IMR-90 (cell line): Measurements from ENCODE around the gene GREB1L. TPM values are rescaled to one million over a fixed set of nuclear protein-coding genes. Genes with fewer than 3 reads are reported as not detected.

Source experiments
- ATAC-seq: fragments of 200-7000 bp; cut with Tn5 transposase; 2 replicates; pipeline ENCODE4 v1.9.1; 2020; ENCODE audit warnings: low read depth, mild to moderate bottlenecking, moderate library complexity
- BruUV-seq: library from RNA; stranded (reverse); fragments of 400-500 nt; replicated peaks from 2 replicates; lab custom pipeline; 2021; lab: Mats Ljungman, UMichigan
- CTCF ChIA-PET: fragments of 300-600 bp; formaldehyde crosslinking; extraction: SDS; loops from one replicate; lab custom pipeline; 2021; ENCODE audit warnings: antibody characterized with exemption; lab: Yijun Ruan, JAX
- POLR2A ChIA-PET: fragments of 300-600 bp; sonication (Branson Sonifier 250); formaldehyde crosslinking; loops from one replicate; lab custom pipeline; 2022; ENCODE audit warnings: antibody characterized with exemption; ENCODE audit not compliant: unreplicated experiment; lab: Charles Lee
- DNase-seq: peaks from one replicate; pipeline ENCODE4 v3.0.0; 2013
- H2AFZ ChIP-seq: replicated peaks from 2 replicates; pipeline ENCODE3; 2013; ENCODE audit warnings: low read length, mild to moderate bottlenecking; ENCODE audit not compliant: poor library complexity
- H2AK5ac ChIP-seq: 2 replicates; pipeline ENCODE4 v1.6.1; 2013; ENCODE audit warnings: low read depth, low read length, inconsistent platforms
- H2AK9ac ChIP-seq: replicated peaks from 2 replicates; pipeline ENCODE3; 2013; ENCODE audit warnings: mild to moderate bottlenecking, low read depth, low read length, moderate library complexity; ENCODE audit not compliant: poor library complexity
- H2BK120ac ChIP-seq: 2 replicates; pipeline ENCODE4 v1.6.1; 2013; ENCODE audit warnings: low read depth, low read length, inconsistent platforms
- H2BK15ac ChIP-seq: 3 replicates; pipeline ENCODE4 v1.6.1; 2013; ENCODE audit warnings: low read depth, low read length, inconsistent platforms
- H2BK20ac ChIP-seq: 2 replicates; pipeline ENCODE4 v1.6.1; 2013; ENCODE audit warnings: low read depth, mild to moderate bottlenecking, inconsistent platforms, low read length, moderate library complexity
- H2BK5ac ChIP-seq: 2 replicates; pipeline ENCODE4 v1.6.1; 2013; ENCODE audit warnings: mild to moderate bottlenecking, low read depth, low read length, inconsistent platforms; ENCODE audit not compliant: poor library complexity, severe bottlenecking
- H3K14ac ChIP-seq: replicated peaks from 2 replicates; pipeline ENCODE4 v1.6.1; 2013; ENCODE audit warnings: low read depth, low read length, inconsistent platforms
- H3K18ac ChIP-seq: 2 replicates; pipeline ENCODE4 v1.6.1; 2013; ENCODE audit warnings: low read depth, low read length, control low read depth
- H3K23ac ChIP-seq: 2 replicates; pipeline ENCODE4 v1.6.1; 2013; ENCODE audit warnings: low read depth, low read length, inconsistent platforms
- H3K27ac ChIP-seq: 2 replicates; pipeline ENCODE4 v1.5.1; 2013; ENCODE audit warnings: mild to moderate bottlenecking, control low read depth, low read length; ENCODE audit not compliant: insufficient read depth
- H3K27me3 ChIP-seq: 2 replicates; pipeline ENCODE4 v1.6.1; 2013; ENCODE audit warnings: low read length; ENCODE audit not compliant: control insufficient read depth, insufficient read depth
- H3K36me3 ChIP-seq: 2 replicates; pipeline ENCODE4 v1.6.1; 2013; ENCODE audit warnings: low read length, mixed read lengths; ENCODE audit not compliant: control insufficient read depth, insufficient read depth
- H3K4ac ChIP-seq: 2 replicates; pipeline ENCODE4 v1.6.1; 2013; ENCODE audit warnings: low read depth, low read length, inconsistent platforms
- H3K4me1 ChIP-seq: 2 replicates; pipeline ENCODE4 v1.6.1; 2013; ENCODE audit warnings: low read length, mixed read lengths; ENCODE audit not compliant: control insufficient read depth, insufficient read depth
- H3K4me2 ChIP-seq: 2 replicates; pipeline ENCODE4 v1.6.1; 2013; ENCODE audit warnings: low read depth, mild to moderate bottlenecking, control low read depth, low read length, moderate library complexity
- H3K4me3 ChIP-seq: 2 replicates; pipeline ENCODE4 v1.5.1; 2013; ENCODE audit warnings: low read depth, mild to moderate bottlenecking, control low read depth, low read length, moderate library complexity; ENCODE audit not compliant: insufficient read depth
- H3K56ac ChIP-seq: 2 replicates; pipeline ENCODE4 v1.6.1; 2013; ENCODE audit warnings: low read length, inconsistent platforms; ENCODE audit not compliant: insufficient read depth; ENCODE audit errors: extremely low read depth
- H3K79me1 ChIP-seq, 2 experiments: 2 replicates each; pipeline ENCODE4 v1.6.1; 2013; ENCODE audit warnings: low read length in 2 of 2, inconsistent platforms in 1 of 2, low read depth in 1 of 2
- H3K9ac ChIP-seq: 2 replicates; pipeline ENCODE4 v1.6.1; 2013; ENCODE audit warnings: low read depth, low read length, control low read depth
- H3K9me1 ChIP-seq: 2 replicates; pipeline ENCODE4 v1.6.1; 2013; ENCODE audit warnings: low read length, inconsistent platforms; ENCODE audit not compliant: insufficient read depth
- H3K9me3 ChIP-seq: 2 replicates; pipeline ENCODE4 v1.6.1; 2013; ENCODE audit warnings: low read length; ENCODE audit not compliant: control insufficient read depth, insufficient read depth
- H4K20me1 ChIP-seq: 2 replicates; pipeline ENCODE4 v1.6.1; 2013; ENCODE audit warnings: low read length, inconsistent platforms; ENCODE audit not compliant: insufficient read depth
- H4K5ac ChIP-seq: 2 replicates; pipeline ENCODE4 v1.6.1; 2013; ENCODE audit warnings: mild to moderate bottlenecking, low read depth, low read length, control low read depth
- H4K8ac ChIP-seq, 2 experiments: 2 replicates each; pipeline ENCODE4 v1.6.1; 2013; ENCODE audit warnings: low read depth in 2 of 2, low read length in 2 of 2, control low read depth in 1 of 2, inconsistent platforms in 1 of 2
- H4K91ac ChIP-seq: 2 replicates; pipeline ENCODE4 v1.6.1; 2013; ENCODE audit warnings: low read depth, low read length, inconsistent platforms; ENCODE audit not compliant: insufficient read depth
- BHLHE40 ChIP-seq: fragments of 150-350 bp; IDR thresholded peaks from 2 replicates; pipeline ENCODE4 v1.6.1; 2016; ENCODE audit warnings: mild to moderate bottlenecking, low read depth, low read length
- CEBPB ChIP-seq: IDR thresholded peaks from 2 replicates; pipeline ENCODE4 v1.6.1; 2012; ENCODE audit warnings: low read depth, low read length, improper control_type of control experiment
- CTCF ChIP-seq: conservative IDR thresholded peaks from 2 replicates; pipeline ENCODE4 v1.5.1; 2012; ENCODE audit warnings: mild to moderate bottlenecking, low read depth, low read length, improper control_type of control experiment
- ELK1 ChIP-seq: fragments of 150-350 bp; IDR thresholded peaks from 2 replicates; pipeline ENCODE4 v1.6.1; 2016; ENCODE audit warnings: low read depth, mild to moderate bottlenecking, low read length, moderate library complexity, borderline replicate concordance
- FOS ChIP-seq: fragments of 150-350 bp; IDR thresholded peaks from 2 replicates; pipeline ENCODE4 v1.6.1; 2016; ENCODE audit warnings: low read depth, low read length
- MAFK ChIP-seq: IDR thresholded peaks from 2 replicates; pipeline ENCODE4 v1.6.1; 2012; ENCODE audit warnings: low read depth, low read length, improper control_type of control experiment
- MAZ ChIP-seq: IDR thresholded peaks from 2 replicates; pipeline ENCODE4 v1.6.1; 2012; ENCODE audit warnings: low read depth, mild to moderate bottlenecking, low read length, improper control_type of control experiment, moderate library complexity, borderline replicate concordance
- MXI1 ChIP-seq: IDR thresholded peaks from 2 replicates; pipeline ENCODE4 v1.6.1; 2012; ENCODE audit warnings: low read depth, mild to moderate bottlenecking, low read length, moderate library complexity, borderline replicate concordance
- NFE2L2 ChIP-seq: fragments of 150-350 bp; IDR thresholded peaks from 2 replicates; pipeline ENCODE4 v1.6.1; 2016; ENCODE audit warnings: low read depth, mild to moderate bottlenecking, low read length
- POLR2A ChIP-seq: IDR thresholded peaks from 2 replicates; pipeline ENCODE4 v1.6.1; 2012; ENCODE audit warnings: mild to moderate bottlenecking, low read depth, low read length
- RAD21 ChIP-seq: IDR thresholded peaks from 2 replicates; pipeline ENCODE4 v1.6.1; 2012; ENCODE audit warnings: low read length, improper control_type of control experiment
- RCOR1 ChIP-seq: IDR thresholded peaks from 2 replicates; pipeline ENCODE4 v1.6.1; 2012; ENCODE audit warnings: mild to moderate bottlenecking, low read length, improper control_type of control experiment; ENCODE audit not compliant: insufficient replicate concordance
- SMC3 ChIP-seq: fragments of 150-350 bp; IDR thresholded peaks from 2 replicates; pipeline ENCODE4 v1.6.1; 2016; ENCODE audit warnings: low read depth, mild to moderate bottlenecking, antibody characterized with exemption, low read length, moderate library complexity
- USF2 ChIP-seq: fragments of 150-350 bp; IDR thresholded peaks from 2 replicates; pipeline ENCODE4 v1.6.1; 2017; ENCODE audit warnings: mild to moderate bottlenecking, antibody characterized with exemption, low read length, low read depth
- WGBS, 2 experiments: methylation state at CpG; one replicate each; pipeline versions ENCODE4 v1.1.5 to v1.1.7; 2013; ENCODE audit warnings: missing lambda C conversion rate in 2 of 2; ENCODE audit not compliant: insufficient read length in 1 of 2; ENCODE audit errors: extremely low coverage in 2 of 2; 5-methylcytosine and 5-hydroxymethylcytosine counted together
- dilution Hi-C: fragments of 300-500 bp; cut with HindIII; formaldehyde crosslinking; loops from one replicate; pipeline ENCODE4 v1.14.3; 2018; ENCODE audit warnings: low sequenced_read_pairs; ENCODE audit not compliant: unreplicated experiment
- in situ Hi-C: fragments of 300-500 bp; cut with MboI; formaldehyde crosslinking; loops from 3 replicates; pipeline ENCODE4 v1.14.3; 2019; ENCODE audit warnings: low sequenced_read_pairs, inconsistent platforms, mixed read lengths
- intact Hi-C: fragments of 100-400 bp; cut with micrococcal nuclease; formaldehyde crosslinking; loops from 2 replicates; pipeline ENCODE4 v1.10.0; 2022
- polyA plus RNA-seq, 3 experiments: library from polyadenylated mRNA; depleted of rRNA; stranded (reverse); fragments of >200 nt; gene quantifications; 2 replicates each; pipeline ENCODE4 v1.2.3, GENCODE V29; 2012; ENCODE audit warnings: low replicate concordance in 1 of 3
- total RNA-seq: library from RNA; depleted of rRNA; stranded (reverse); fragments of >200 nt; gene quantifications from 2 replicates; pipeline ENCODE4 v1.2.3, GENCODE V29; 2012

The GREB1L gene
- total and polyA plus RNA-seq, 2 of the 4 experiments (the other 2 are of a cell fraction), result under 0.01 to 0.02 TPM

- H3K14ac ChIP-seq, result no peak overlapping the region
- no peaks in the 10 kb centered on the region for H3K79me1 ChIP-seq
- DNase-seq, result no peak
- no peaks in the 10 kb centered on the region for H3K36me3 ChIP-seq
- no peaks in the 10 kb centered on the region for H3K4me1 ChIP-seq
- no TSS peak for BruUV-seq
- no peak for ATAC-seq
- no peak overlapping the region for H2AK9ac ChIP-seq
- H4K91ac ChIP-seq, result no peak overlapping the region
- in situ Hi-C loops, result no loop called here
- peaks cover 4% of the 10 kb centered on the region for H3K27me3 ChIP-seq
- no peak overlapping the region for H3K9ac ChIP-seq
- no peak overlapping the region for H2AFZ ChIP-seq
- dilution Hi-C loops, result no loop called here
- H4K8ac ChIP-seq, result no peak overlapping the region
- H3K4ac ChIP-seq, result no peak overlapping the region
- H3K4me3 ChIP-seq, result no peak overlapping the region
- no peak overlapping the region for H2AK5ac ChIP-seq
- H3K4me2 ChIP-seq, result no peak overlapping the region
- no peak overlapping the region for H3K23ac ChIP-seq
- H2BK15ac ChIP-seq, result no peak overlapping the region
- H3K56ac ChIP-seq, result no peak overlapping the region
- no peak overlapping the region for H3K18ac ChIP-seq
- no peak overlapping the region for H2BK20ac ChIP-seq
- CTCF ChIA-PET, result no interaction called here
- H3K9me3 ChIP-seq, result no peaks in the 10 kb centered on the region
- no peak overlapping the region for H4K5ac ChIP-seq
- intact Hi-C loops, result loop anchor here (10.0 kb wide), 1 partner anchor 192 kb away; no protein-coding TSS in a partner anchor
- no peaks in the 10 kb centered on the region for H3K9me1 ChIP-seq
- no peak overlapping the region for H2BK120ac ChIP-seq
- POLR2A ChIA-PET, result no interaction called here
- H3K27ac ChIP-seq, result no peak overlapping the region
- WGBS, 2 experiments, result no CpG with 5 or more reads among the region's 3 CpGs
- no peak for TF ChIP-seq ELK1
- TF ChIP-seq CTCF, result no peak
- TF ChIP-seq NFE2L2, result no peak
- no peak for TF ChIP-seq BHLHE40
- no peak for TF ChIP-seq POLR2A
- TF ChIP-seq MAZ, result no peak
- no peak for TF ChIP-seq CEBPB
- no peak for TF ChIP-seq RAD21
- TF ChIP-seq FOS, result no peak
- no peak for TF ChIP-seq RCOR1
- no peak for TF ChIP-seq USF2
- no peak for TF ChIP-seq MAFK
- TF ChIP-seq MXI1, result no peak
- TF ChIP-seq SMC3, result no peak
- no peak overlapping the region for H2BK5ac ChIP-seq
- no peaks in the 10 kb centered on the region for H4K20me1 ChIP-seq
Observed at GRCh38 chr18:21327101-21327500, 85.1 kb downstream of the GREB1L start.
